ENCODE data around the gene ACTR6. TPM values are rescaled to one million over a fixed set of nuclear protein-coding genes. Genes with fewer than 3 reads are reported as not detected.
"Not testable (repeated sequence)": the region's sequence is repeated elsewhere in the genome, so short reads cannot be mapped to it uniquely, and the experiment has no call there.

Gene ACTR6
- total RNA-seq, 4 donors from 2014 or later: 14.2 to 21.0 (median 16.5) TPM

- no peak for DNase-seq
- H3K4me1 ChIP-seq: peaks cover 0 to 19% (median 5%) of the 10 kb centered on the region in 3 donors
- intact Hi-C loops (cut with DNase I): no loop called here
- H3K27ac ChIP-seq: peak overlapping the region in 1 of 4 donors; percentile 38
- no peak overlapping the region for H3K4me3 ChIP-seq
- no peaks in the 10 kb centered on the region for H3K27me3 ChIP-seq
- TF ChIP-seq, protein P1, sequence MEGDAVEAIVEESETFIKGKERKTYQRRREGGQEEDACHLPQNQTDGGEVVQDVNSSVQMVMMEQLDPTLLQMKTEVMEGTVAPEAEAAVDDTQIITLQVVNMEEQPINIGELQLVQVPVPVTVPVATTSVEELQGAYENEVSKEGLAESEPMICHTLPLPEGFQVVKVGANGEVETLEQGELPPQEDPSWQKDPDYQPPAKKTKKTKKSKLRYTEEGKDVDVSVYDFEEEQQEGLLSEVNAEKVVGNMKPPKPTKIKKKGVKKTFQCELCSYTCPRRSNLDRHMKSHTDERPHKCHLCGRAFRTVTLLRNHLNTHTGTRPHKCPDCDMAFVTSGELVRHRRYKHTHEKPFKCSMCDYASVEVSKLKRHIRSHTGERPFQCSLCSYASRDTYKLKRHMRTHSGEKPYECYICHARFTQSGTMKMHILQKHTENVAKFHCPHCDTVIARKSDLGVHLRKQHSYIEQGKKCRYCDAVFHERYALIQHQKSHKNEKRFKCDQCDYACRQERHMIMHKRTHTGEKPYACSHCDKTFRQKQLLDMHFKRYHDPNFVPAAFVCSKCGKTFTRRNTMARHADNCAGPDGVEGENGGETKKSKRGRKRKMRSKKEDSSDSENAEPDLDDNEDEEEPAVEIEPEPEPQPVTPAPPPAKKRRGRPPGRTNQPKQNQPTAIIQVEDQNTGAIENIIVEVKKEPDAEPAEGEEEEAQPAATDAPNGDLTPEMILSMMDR (IDR thresholded peaks at IDR 0.05): no peak
- no peak for TF ChIP-seq POLR2A (IDR thresholded peaks at IDR 0.05)
- 87 to 96% methylated on average over 8 of the region's 8 CpGs for WGBS, 2 donors
- no peaks in the 10 kb centered on the region for H3K9me3 ChIP-seq
- peaks cover 0 to 5% (median 0%) of the 10 kb centered on the region in 3 donors for H3K36me3 ChIP-seq
These were observed 16.0 kb upstream of the ACTR6 start for GRCh38 chr12:100184549-100185145.

- H3K4me1 ChIP-seq: peaks cover 0 to 19% (median 5%) of the 10 kb centered on the region in 3 donors
- H3K36me3 ChIP-seq: peaks cover 0 to 5% (median 0%) of the 10 kb centered on the region in 3 donors
- no peaks in the 10 kb centered on the region for H3K27me3 ChIP-seq
- H3K27ac ChIP-seq: peak overlapping the region in 3 of 4 donors; percentile 22 to 50 (median 38)
- 42 to 67% methylated on average over 5 of the region's 5 CpGs for WGBS, 2 donors
- TF ChIP-seq POLR2A (IDR thresholded peaks at IDR 0.05): no peak
- TF ChIP-seq, protein P1 (IDR thresholded peaks at IDR 0.05): no peak
- intact Hi-C loops (cut with DNase I): no loop called here
- no peaks in the 10 kb centered on the region for H3K9me3 ChIP-seq
- no peak for DNase-seq
- peak overlapping the region in 1 of 4 donors; percentile 40 for H3K4me3 ChIP-seq
These were observed 15.2 kb upstream of the ACTR6 start for GRCh38 chr12:100185361-100185894.

DNA sequence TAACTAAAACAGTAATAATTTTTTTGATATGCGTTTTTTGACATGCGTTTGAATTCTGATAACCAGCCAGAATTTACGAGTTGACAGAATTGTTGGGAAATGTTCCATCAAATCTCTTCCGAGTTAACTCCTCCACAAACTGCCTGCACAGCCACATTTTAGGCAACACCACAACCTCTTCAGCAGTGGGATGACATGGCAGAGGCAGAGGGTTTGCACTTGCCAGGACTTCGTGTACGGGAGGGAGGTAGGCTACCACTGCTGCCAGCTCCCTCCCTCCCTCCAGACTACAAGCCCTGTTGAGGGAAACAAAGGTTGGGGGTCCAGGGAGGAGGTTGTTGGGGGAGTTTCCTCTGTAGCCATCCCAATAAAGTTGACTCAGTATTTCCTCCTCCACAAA lies 14.5 kb upstream of the ACTR6 start:
- DNase-seq: no peak
- Histone ChIP-seq H3K4me3 (peak overlapping the region in 1 of 4 donors; percentile 40), H3K9me3 (no peaks in the 10 kb centered on the region), H3K36me3 (peaks cover 0 to 5% (median 0%) of the 10 kb centered on the region in 3 donors), H3K27ac (peak overlapping the region in 2 of 4 donors; percentile 22 to 38), H3K4me1 (peaks cover 0 to 19% (median 5%) of the 10 kb centered on the region in 3 donors), H3K27me3 (no peaks in the 10 kb centered on the region)
- WGBS, 2 donors: 58 to 61% methylated on average over 6 of the region's 6 CpGs
- no peak for TF ChIP-seq POLR2A (IDR thresholded peaks at IDR 0.05)
- intact Hi-C loops (cut with DNase I): no loop called here

- 85 to 95% methylated on average over 5 of the region's 5 CpGs for WGBS, 2 donors
- H3K9me3 ChIP-seq: no peaks in the 10 kb centered on the region
- intact Hi-C loops (cut with DNase I): no loop called here
- H3K27me3 ChIP-seq: no peaks in the 10 kb centered on the region
- H3K27ac ChIP-seq: no peak overlapping the region
- H3K4me1 ChIP-seq: peaks cover 0 to 19% (median 5%) of the 10 kb centered on the region in 3 donors
- peaks cover 0 to 5% (median 0%) of the 10 kb centered on the region in 3 donors for H3K36me3 ChIP-seq
- TF ChIP-seq, protein P1 (IDR thresholded peaks at IDR 0.05): no peak
- no peak for TF ChIP-seq POLR2A (IDR thresholded peaks at IDR 0.05)
- no peak overlapping the region for H3K4me3 ChIP-seq
- no peak for DNase-seq
These were observed 13.5 kb upstream of the ACTR6 start for GRCh38 chr12:100187068-100187467.

- Histone ChIP-seq H3K36me3 (peaks cover 0 to 5% (median 0%) of the 10 kb centered on the region in 3 donors), H3K4me3 (no peak overlapping the region), H3K9me3 (no peaks in the 10 kb centered on the region), H3K27me3 (no peaks in the 10 kb centered on the region), H3K27ac (no peak overlapping the region), H3K4me1 (peaks cover 0 to 19% (median 5%) of the 10 kb centered on the region in 3 donors)
- intact Hi-C loops (cut with DNase I): no loop called here
- no peak for TF ChIP-seq POLR2A (IDR thresholded peaks at IDR 0.05)
- TF ChIP-seq, protein P1 (IDR thresholded peaks at IDR 0.05): no peak
- 89 to 93% methylated on average over 5 of the region's 5 CpGs for WGBS, 2 donors
- no peak for DNase-seq
These were observed 12.6 kb upstream of the ACTR6 start for GRCh38 chr12:100187857-100188519.

DNA sequence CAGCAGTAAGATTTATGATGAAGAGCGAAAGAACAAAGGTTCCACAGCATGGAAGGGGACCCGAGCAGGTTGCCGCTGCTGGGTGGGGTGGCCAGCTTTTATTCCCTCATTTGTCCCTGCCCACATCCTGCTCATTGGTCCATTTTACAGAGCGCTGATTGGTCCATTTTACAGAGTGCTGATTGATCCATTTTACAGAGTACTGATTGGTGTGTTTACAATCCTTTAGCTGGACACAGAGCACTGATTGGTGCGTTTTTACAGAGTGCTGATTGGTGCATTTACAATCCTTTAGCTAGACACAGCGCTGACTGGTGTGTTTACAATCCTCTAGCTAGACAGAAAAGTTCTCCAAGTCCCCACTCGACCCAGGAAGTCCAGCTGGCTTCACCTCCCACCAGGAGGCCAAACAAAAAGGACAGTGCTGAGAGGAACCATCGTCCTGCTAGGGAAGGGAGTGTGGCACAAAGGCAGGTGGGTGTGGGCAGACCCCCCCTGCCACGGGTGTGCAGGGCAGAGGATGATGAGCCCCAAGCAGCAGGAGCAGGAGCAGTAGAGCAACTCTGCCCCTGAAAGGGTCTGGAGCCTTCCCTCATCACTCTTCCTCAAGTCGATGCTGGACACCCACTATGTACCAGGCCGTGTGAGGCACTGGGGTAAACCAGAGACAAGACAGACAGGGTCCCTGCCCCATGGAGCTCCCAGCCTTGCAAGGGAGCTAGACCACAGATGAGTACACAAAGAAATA lies 11.6 kb upstream of the ACTR6 start:
- H3K27me3 ChIP-seq; H3K27ac ChIP-seq; DNase-seq; H3K36me3 ChIP-seq; H3K4me3 ChIP-seq; intact Hi-C loops (cut with DNase I); H3K9me3 ChIP-seq: not testable (repeated sequence)
- H3K4me1 ChIP-seq: peaks cover 0 to 19% (median 5%) of the 10 kb centered on the region in 3 donors
- 85 to 94% methylated on average over 7 to 9 of the region's 11 CpGs for whole genome bisulfite sequencing, 2 donors
